LNCAP (cell line): ENCODE results near the gene TGM5.

Experiments used
- TF ChIP-seq, protein P1 (sequence below): fragments of 450-650 bp; IDR thresholded peaks from 2 replicates; pipeline ENCODE4 v1.5.1; 2017; ENCODE audit warnings: mild to moderate bottlenecking

The TGM5 gene

DNA sequence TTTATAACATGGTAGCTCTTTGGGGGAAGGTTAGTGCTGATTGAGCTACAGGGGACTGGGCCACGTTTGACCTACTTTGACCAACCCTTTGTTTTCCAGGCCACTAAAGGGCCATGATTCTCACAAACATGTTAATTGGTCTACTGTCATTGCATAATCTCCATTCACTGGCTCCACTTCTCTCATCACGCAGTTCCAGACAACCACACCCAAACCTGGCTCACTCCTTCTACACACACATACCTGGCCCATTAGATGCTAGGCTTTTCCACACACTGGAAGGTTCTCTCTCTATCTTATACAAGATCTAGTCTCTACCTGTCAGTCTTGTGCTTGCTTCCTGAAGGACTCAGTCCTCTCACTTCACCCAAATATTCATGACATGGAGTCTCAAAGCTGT, 15.9 kb downstream of the TGM5 start:
- TF ChIP-seq, protein P1, sequence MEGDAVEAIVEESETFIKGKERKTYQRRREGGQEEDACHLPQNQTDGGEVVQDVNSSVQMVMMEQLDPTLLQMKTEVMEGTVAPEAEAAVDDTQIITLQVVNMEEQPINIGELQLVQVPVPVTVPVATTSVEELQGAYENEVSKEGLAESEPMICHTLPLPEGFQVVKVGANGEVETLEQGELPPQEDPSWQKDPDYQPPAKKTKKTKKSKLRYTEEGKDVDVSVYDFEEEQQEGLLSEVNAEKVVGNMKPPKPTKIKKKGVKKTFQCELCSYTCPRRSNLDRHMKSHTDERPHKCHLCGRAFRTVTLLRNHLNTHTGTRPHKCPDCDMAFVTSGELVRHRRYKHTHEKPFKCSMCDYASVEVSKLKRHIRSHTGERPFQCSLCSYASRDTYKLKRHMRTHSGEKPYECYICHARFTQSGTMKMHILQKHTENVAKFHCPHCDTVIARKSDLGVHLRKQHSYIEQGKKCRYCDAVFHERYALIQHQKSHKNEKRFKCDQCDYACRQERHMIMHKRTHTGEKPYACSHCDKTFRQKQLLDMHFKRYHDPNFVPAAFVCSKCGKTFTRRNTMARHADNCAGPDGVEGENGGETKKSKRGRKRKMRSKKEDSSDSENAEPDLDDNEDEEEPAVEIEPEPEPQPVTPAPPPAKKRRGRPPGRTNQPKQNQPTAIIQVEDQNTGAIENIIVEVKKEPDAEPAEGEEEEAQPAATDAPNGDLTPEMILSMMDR: no peak

DNA sequence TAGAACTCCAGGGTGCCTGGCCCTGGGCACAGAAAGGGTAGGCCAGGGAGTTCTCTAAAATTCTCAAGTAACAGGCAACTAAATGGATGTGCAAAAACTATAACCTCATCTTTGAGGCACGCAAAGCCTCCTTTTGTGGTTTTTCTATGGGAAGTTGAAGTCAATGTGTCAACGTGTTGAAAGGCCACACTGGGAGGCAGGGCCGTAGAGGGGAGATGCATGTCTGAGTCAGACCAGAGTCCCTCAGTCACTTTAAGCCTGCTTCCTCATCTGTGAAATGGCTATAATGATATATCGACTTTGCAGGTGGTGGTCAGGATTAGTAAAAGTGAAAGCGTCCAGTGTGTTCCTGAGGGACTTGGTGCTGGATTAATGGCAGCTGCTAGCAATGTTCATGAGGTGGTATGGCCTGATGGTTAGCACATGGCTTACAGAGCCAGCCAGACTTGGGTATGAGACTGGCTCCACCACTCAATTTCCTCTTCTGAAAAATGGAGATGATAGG, 17.0 kb downstream of the TGM5 start:
- TF ChIP-seq, protein P1: no peak

DNA sequence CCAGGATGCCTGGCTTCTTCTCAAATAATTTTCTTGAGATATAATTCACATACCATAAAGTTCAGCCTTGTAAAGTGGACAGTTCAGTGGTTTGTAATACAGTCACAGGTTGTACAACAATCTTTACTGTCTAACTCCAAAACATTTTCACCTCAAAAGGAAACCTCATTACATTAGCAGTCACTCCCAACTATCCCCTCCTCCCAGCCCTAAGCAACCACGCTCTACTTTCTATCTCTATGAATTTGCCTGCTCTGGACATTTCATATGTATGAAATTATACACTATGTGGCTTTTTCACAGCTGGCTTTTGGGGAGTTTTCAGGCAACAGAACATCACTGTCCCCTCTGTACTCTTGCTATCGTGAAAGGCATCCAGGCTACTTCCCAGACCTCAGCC, 17.5 kb downstream of the TGM5 start:
- TF ChIP-seq, protein P1: no peak

DNA sequence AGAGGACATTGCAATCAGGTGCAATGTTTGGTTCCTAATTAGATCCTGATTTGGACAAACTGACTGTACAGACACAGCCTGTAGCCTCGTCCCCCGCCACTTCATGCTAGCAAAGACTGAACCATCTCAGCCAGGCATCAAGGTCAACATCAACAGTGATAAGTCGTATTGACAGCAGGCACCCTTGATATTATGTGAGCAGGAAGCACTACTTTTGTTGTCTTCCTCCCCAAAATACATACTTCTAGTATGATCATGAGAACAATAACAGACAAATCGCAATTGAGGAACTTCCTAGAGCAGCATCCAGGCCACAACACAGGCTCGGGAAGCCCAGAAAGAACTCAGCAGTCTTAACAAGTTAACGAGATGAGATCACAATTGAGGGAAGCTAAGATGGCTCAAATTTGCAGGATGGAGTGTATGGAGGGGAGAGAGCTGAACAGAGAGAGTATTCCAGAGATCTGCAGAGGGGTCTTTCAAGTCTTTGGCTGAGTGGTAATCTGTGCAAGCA, 20.4 kb downstream of the TGM5 start:
- TF ChIP-seq, protein P1: no peak

DNA sequence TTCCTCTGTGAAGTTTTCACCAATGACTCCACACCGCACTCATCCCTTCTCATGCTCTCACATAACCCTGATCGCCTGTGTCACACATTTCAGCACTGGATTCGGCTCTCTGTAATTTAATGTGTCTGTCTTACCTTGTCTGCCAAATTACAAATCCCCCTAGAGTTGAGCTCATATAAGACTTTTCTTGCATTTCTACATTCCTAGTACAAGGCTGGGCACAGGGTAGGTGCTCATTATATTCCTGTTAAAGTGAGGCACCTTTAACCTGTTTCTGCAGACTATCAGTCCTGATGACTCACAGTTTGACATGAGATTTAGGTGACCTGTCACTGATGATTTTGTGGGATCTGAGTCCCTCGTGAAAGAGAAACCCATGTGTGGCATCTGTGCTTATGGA, 22.6 kb downstream of the TGM5 start:
- TF ChIP-seq, protein P1: no peak

DNA sequence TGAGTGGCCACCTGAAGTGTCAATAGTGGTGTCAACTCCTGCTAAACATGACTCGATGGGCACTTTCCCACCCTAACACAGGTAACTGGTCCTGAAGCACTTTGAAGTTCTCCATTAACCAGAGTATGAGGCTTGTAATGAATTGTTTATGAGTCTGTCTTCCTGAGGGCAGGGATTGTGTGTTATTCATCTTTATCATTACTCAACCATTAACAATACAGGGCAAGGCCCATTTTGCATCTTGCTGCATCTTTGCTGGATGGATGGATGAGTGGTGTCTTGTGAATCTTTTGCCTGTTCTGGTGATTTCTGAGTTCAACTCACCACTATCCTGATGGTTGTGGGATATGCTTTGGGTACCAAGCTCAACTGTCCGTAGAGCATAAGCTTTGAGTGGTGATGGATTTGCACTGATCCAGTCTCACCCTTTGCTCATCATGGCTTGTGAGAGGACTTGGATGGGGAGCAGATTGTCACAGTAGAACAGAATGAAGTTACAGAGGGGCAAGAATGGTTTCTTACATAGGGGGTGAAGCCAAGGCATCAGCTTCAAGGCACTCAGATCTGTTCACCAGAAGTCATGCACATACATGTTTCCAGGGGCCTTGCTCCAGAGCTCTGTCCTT, 23.6 kb downstream of the TGM5 start:
- TF ChIP-seq, protein P1: no peak

DNA sequence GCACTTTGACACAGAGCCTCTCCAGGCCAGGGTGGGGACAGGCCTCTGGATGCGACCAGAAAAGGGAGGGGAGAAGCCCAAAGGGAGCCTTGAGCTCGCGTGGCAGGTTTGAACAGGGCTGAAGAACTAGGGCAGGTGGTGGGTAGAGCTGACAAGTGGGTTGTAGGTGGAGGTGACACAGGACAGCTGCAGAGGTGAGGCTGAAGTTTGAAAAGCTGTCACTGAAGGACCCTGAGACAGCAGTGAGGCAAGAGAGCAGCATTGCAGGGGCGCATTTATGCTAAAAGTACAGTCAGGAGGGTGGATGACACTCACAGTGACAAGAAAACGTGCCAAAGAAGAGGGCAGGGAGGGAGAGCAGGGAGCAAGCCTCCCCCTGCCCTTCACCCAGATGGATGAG, 24.1 kb downstream of the TGM5 start:
- TF ChIP-seq, protein P1: no peak

DNA sequence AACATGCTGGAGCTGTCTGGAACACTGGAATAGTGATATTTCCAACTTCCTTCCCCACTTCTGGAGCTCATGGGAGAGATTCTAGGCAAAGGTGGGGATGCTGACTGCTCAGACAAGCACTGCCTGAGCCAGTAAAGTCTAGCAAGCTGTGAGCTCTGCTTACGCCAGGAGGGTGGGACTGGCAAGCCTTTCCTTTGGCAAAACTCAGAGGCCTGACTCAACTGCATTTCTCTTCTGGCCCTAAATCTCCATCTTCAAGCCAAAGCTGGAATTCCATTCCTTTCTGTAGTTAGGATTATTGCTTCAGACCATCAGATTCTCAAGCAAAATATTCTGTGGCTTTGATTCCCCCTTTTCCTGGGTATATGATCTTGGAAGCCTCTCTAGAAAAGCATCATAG, 25.6 kb downstream of the TGM5 start:
- TF ChIP-seq, protein P1: no peak
